ENCODE measurements around the gene UTP25.
A peak's percentile ranks its signal among the peaks of the same experiment; 100 is the strongest.

Gene UTP25

DNA sequence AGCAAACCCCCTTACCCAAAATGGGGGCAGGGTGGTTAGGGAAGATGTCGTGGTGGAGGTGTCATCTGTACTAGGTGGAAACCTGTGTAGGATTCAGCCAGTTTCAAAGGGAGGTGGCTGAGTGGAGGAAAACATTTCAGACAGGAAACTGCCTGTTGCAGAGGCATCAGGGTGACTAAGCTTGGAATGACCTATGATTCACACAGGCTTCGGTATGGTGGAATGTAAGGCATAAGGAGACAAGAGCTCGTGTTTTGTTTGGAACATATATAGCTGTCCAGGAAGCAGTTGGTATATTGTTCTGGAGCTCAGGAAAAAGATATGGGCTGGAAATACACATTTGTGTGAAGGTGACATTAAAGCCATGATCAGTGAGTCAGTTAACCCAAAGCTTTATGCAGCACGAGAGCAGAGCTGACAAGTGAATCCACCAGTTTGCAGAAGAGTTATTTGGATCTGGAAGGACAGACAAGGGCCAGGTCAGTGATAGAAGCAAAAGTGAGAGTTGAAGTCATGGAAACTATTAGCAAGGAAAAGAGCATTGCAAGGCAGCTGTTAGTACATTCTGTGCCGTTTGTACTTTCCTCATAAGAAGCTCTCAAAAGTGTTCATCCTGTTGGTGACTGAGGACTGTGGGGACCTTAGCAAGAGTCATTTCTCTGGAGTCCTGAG, 12.2 kb downstream of the UTP25 start:
- peak overlapping the region; percentile 97 for H3K27ac ChIP-seq (ENCODE audit: low read depth, low read length, severe bottlenecking)
- no peaks in the 10 kb centered on the region for H3K9me3 ChIP-seq (ENCODE audit: control insufficient read depth, low read length)
- peaks cover 23% of the 10 kb centered on the region for H3K4me1 ChIP-seq (ENCODE audit: control insufficient read depth, insufficient read depth, low read length, poor library complexity, severe bottlenecking)
- H3K36me3 ChIP-seq (ENCODE audit: control insufficient read depth, insufficient read depth, low read length), result peaks cover 84% of the 10 kb centered on the region
- WGBS, 2 experiments (ENCODE audit: insufficient coverage in 2 of 2), result 72 to 76% methylated on average over 5 of the region's 5 CpGs
- H3K4me3 ChIP-seq (ENCODE audit: extremely low read depth, insufficient read depth, low read length, poor library complexity, severe bottlenecking), result no peak overlapping the region

DNA sequence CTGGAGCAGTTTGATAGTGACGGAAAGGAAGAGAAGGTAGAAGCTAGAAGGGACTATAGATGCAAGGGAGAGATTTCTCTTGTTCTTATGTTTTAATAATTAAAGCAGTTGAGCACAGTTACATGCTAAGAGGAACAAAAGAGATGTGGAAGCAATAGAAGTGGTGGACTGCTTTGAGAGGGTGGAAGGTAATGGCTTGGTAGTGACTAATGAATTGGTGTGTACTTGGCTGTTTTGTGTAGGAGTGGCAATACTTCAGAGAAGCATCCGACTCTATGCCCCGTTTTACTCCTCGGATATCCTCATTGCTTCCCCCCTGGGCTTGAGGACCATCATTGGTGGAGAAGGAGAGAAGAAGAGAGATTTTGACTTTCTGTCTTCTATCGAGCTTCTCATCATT, 12.8 kb downstream of the UTP25 start:
- WGBS, 2 experiments (ENCODE audit: insufficient coverage in 2 of 2), result 96% methylated on average over 3 of the region's 5 CpGs; no CpG with 5 or more reads in 1 of the 2 experiments
- Histone ChIP-seq H3K9me3 (ENCODE audit: control insufficient read depth, low read length) (no peaks in the 10 kb centered on the region), H3K36me3 (ENCODE audit: control insufficient read depth, insufficient read depth, low read length) (peaks cover 82% of the 10 kb centered on the region), H3K27ac (ENCODE audit: low read depth, low read length, severe bottlenecking) (peak overlapping the region; percentile 97), H3K4me3 (ENCODE audit: extremely low read depth, insufficient read depth, low read length, poor library complexity, severe bottlenecking) (no peak overlapping the region), H3K4me1 (ENCODE audit: control insufficient read depth, insufficient read depth, low read length, poor library complexity, severe bottlenecking) (peaks cover 23% of the 10 kb centered on the region)

DNA sequence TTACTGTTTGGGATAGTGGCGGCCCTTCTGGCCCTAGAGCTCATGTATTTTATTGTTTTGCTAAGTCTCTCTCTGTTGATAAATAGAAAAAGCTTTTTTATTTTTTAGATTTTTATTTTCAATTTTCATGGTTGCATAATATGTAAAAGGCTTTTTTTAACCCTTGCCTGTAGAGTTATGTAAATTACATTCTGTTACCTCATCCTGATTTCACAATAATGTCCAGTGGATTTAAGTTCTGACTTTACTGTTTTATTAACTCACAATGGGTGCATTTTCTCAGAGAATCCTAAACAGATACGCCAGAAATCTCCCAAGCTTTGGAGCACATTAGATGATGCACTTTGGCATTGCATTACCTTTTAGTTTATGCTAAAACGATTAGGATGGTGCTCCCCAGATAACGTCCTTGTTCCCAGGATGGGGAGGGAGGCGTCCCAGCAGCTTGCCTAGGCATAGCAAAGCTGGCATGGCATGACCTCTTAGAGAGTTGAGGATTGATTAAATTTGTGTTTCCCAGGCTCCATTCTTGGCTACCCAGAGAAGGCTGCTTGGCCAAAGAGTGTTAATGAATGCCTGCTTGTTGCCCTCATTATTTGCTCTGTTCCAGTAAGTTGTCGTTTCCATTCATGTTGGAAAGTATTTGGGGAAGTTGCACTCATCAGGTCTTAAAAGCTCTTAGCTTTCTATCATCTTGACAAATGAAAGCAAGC, 17.1 kb downstream of the UTP25 start:
- peaks cover 86% of the 10 kb centered on the region for H3K36me3 ChIP-seq (ENCODE audit: control insufficient read depth, insufficient read depth, low read length)
- H3K9me3 ChIP-seq (ENCODE audit: control insufficient read depth, low read length), result no peaks in the 10 kb centered on the region
- WGBS, 2 experiments (ENCODE audit: insufficient coverage in 2 of 2), result 95 to 96% methylated on average over 4 to 5 of the region's 6 CpGs
- H3K4me1 ChIP-seq (ENCODE audit: control insufficient read depth, insufficient read depth, low read length, poor library complexity, severe bottlenecking), result peaks cover 11% of the 10 kb centered on the region
- H3K4me3 ChIP-seq (ENCODE audit: extremely low read depth, insufficient read depth, low read length, poor library complexity, severe bottlenecking), result no peak overlapping the region
- no peak overlapping the region for H3K27ac ChIP-seq (ENCODE audit: low read depth, low read length, severe bottlenecking)

DNA sequence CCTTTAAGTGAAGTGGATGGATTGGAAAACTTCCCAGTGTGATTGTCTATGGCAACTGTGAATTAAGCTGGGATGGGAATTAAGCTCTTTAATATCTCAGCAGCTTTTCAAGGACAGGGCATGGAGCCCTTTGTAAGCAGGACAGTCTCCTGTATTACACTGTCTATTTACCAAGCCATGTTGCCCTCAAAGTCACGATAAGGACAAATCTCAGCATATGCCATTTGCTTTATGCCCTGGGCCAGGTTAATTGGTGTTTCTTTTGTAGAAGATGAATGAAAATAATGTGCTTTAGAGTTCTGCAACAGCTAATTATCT, 17.6 kb downstream of the UTP25 start:
- Histone ChIP-seq H3K27ac (ENCODE audit: low read depth, low read length, severe bottlenecking) (no peak overlapping the region), H3K36me3 (ENCODE audit: control insufficient read depth, insufficient read depth, low read length) (peaks cover 87% of the 10 kb centered on the region), H3K9me3 (ENCODE audit: control insufficient read depth, low read length) (no peaks in the 10 kb centered on the region), H3K4me3 (ENCODE audit: extremely low read depth, insufficient read depth, low read length, poor library complexity, severe bottlenecking) (no peak overlapping the region), H3K4me1 (ENCODE audit: control insufficient read depth, insufficient read depth, low read length, poor library complexity, severe bottlenecking) (peaks cover 7% of the 10 kb centered on the region)
- 100% methylated on average over 1 of the region's 1 CpG; no CpG with 5 or more reads in 1 of the 2 experiments for WGBS, 2 experiments (ENCODE audit: insufficient coverage in 2 of 2)

DNA sequence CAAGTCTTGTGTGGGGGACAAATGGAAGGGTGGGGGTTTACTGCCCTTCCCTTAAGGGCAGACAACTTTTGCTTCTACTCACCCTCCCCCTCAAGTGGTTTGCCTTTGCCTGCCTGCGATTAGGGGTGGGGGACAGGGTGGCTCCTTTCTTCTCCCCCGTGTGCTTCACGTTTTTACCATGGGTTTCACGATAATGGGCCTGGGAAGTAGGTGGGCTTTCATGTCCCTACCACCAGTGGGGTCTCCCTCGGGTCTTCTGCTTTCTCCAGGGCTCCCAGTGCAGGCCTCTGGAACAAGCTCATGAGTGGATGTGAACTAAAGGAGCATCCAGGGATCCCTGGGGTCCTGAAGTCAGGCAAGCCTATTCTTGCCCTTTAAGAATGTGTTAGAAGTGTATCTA, 21.6 kb downstream of the UTP25 start:
- H3K4me3 ChIP-seq (ENCODE audit: extremely low read depth, insufficient read depth, low read length, poor library complexity, severe bottlenecking), result no peak overlapping the region
- H3K36me3 ChIP-seq (ENCODE audit: control insufficient read depth, insufficient read depth, low read length), result peaks cover 87% of the 10 kb centered on the region
- H3K9me3 ChIP-seq (ENCODE audit: control insufficient read depth, low read length), result no peaks in the 10 kb centered on the region
- 100% methylated on average over 1 of the region's 5 CpGs for whole genome bisulfite sequencing, 2 experiments (ENCODE audit: insufficient coverage in 2 of 2)
- H3K27ac ChIP-seq (ENCODE audit: low read depth, low read length, severe bottlenecking), result no peak overlapping the region
- H3K4me1 ChIP-seq (ENCODE audit: control insufficient read depth, insufficient read depth, low read length, poor library complexity, severe bottlenecking), result no peaks in the 10 kb centered on the region

DNA sequence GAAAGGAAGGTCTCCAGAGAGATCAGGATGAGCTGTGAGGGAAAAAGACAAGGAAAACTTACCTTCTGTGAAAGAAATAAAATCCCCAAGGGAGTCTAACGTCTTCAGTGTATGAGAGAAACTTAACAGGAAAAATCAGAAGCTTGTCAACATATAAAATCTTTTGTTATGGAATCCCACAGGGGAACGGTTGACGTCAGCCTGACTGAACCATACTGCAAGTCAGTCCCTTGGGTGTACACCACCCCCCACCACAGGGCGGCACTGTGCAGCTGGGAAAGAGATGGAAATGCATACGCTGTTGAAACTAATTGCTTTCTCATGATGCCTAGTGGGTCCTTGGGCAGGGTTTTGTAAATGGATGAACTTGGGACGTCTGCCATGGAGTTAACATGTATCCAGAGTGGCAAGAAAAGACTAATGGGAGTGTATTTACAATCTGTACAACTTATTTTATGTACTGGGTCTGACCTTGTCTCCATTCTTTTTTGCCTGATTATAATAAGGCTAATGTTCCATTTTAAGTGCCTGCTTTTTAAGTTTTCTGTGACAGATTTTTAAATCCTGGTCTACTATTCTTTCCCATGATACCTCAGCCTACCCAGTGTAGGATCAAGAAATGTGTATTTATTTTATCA, 22.7 kb downstream of the UTP25 start:
- H3K27ac ChIP-seq (ENCODE audit: low read depth, low read length, severe bottlenecking), result no peak overlapping the region
- no peaks in the 10 kb centered on the region for H3K9me3 ChIP-seq (ENCODE audit: control insufficient read depth, low read length)
- H3K36me3 ChIP-seq (ENCODE audit: control insufficient read depth, insufficient read depth, low read length), result peaks cover 79% of the 10 kb centered on the region
- no peaks in the 10 kb centered on the region for H3K4me1 ChIP-seq (ENCODE audit: control insufficient read depth, insufficient read depth, low read length, poor library complexity, severe bottlenecking)
- no peak overlapping the region for H3K4me3 ChIP-seq (ENCODE audit: extremely low read depth, insufficient read depth, low read length, poor library complexity, severe bottlenecking)
- 83 to 98% methylated on average over 1 to 4 of the region's 6 CpGs for WGBS, 2 experiments (ENCODE audit: insufficient coverage in 2 of 2)

DNA sequence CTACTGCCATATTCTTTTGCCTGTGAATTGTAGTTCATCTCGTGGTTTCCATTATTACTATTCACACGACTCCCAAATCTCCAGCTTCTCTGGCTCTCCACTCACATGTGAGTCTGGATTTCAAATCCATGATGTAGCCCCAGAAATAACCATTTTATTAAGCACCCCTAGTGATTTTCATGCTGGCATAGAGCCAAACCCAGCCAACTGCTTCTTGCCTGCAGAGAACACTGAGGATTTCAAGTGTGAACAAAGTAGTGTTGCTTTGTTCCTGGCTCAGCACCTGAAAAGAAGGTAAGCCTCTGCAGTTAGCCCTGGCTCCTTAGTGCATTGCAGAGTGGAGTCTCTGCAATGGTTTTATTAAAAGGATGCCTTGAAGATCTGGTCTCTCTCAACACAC, 25.9 kb downstream of the UTP25 start:
- H3K27ac ChIP-seq (ENCODE audit: low read depth, low read length, severe bottlenecking), result no peak overlapping the region
- peaks cover 54% of the 10 kb centered on the region for H3K36me3 ChIP-seq (ENCODE audit: control insufficient read depth, insufficient read depth, low read length)
- WGBS, 2 experiments (ENCODE audit: insufficient coverage in 2 of 2), result 89 to 97% methylated on average over 2 of the region's 2 CpGs
- no peaks in the 10 kb centered on the region for H3K4me1 ChIP-seq (ENCODE audit: control insufficient read depth, insufficient read depth, low read length, poor library complexity, severe bottlenecking)
- no peaks in the 10 kb centered on the region for H3K9me3 ChIP-seq (ENCODE audit: control insufficient read depth, low read length)
- no peak overlapping the region for H3K4me3 ChIP-seq (ENCODE audit: extremely low read depth, insufficient read depth, low read length, poor library complexity, severe bottlenecking)

DNA sequence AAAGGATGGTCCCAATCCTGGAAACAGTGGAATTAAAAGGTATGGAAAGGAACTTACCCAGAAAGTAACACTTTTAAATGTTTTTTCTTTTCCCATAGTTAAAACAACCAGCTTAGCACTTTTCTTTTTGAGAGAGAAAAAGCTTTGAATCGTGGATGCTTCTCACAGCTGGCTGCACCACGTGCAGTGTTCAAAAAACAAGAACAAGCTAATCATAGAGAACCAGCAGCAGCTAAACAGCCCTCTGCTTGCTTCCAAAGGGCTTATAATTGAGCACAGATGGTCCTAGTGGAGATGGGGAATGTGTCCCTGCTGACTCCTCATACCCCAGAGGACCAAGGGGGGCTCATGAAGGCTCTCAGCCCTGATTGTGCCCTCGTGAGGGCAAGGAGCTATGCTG, 26.4 kb downstream of the UTP25 start:
- H3K4me1 ChIP-seq (ENCODE audit: control insufficient read depth, insufficient read depth, low read length, poor library complexity, severe bottlenecking), result no peaks in the 10 kb centered on the region
- H3K9me3 ChIP-seq (ENCODE audit: control insufficient read depth, low read length), result no peaks in the 10 kb centered on the region
- H3K36me3 ChIP-seq (ENCODE audit: control insufficient read depth, insufficient read depth, low read length), result peaks cover 49% of the 10 kb centered on the region
- no peak overlapping the region for H3K4me3 ChIP-seq (ENCODE audit: extremely low read depth, insufficient read depth, low read length, poor library complexity, severe bottlenecking)
- H3K27ac ChIP-seq (ENCODE audit: low read depth, low read length, severe bottlenecking), result no peak overlapping the region
- 80 to 88% methylated on average over 1 to 2 of the region's 3 CpGs for WGBS, 2 experiments (ENCODE audit: insufficient coverage in 2 of 2)

DNA sequence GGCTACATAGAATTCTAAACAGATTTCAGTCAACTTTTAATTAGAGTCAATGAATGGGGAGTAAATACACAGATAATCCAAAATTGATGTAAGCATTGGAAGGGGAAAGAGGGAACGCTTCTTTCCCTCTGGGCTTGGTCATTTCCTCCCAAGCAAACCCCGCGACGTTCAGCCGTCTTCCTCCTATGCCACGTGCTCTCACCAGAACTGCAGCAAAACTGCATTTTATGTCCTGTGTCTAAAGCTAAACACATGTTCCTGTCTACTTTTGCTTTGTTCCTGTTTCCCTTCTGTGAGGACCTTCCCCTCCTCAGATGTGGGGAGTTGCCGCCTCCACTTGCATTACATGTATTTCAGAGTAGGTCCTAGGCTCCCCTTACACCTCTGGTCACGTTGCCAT, 27.2 kb downstream of the UTP25 start:
- H3K9me3 ChIP-seq (ENCODE audit: control insufficient read depth, low read length), result no peaks in the 10 kb centered on the region
- H3K36me3 ChIP-seq (ENCODE audit: control insufficient read depth, insufficient read depth, low read length), result peaks cover 42% of the 10 kb centered on the region
- WGBS, 2 experiments (ENCODE audit: insufficient coverage in 2 of 2), result 83 to 96% methylated on average over 1 to 5 of the region's 8 CpGs
- no peak overlapping the region for H3K4me3 ChIP-seq (ENCODE audit: extremely low read depth, insufficient read depth, low read length, poor library complexity, severe bottlenecking)
- H3K4me1 ChIP-seq (ENCODE audit: control insufficient read depth, insufficient read depth, low read length, poor library complexity, severe bottlenecking), result no peaks in the 10 kb centered on the region
- no peak overlapping the region for H3K27ac ChIP-seq (ENCODE audit: low read depth, low read length, severe bottlenecking)

DNA sequence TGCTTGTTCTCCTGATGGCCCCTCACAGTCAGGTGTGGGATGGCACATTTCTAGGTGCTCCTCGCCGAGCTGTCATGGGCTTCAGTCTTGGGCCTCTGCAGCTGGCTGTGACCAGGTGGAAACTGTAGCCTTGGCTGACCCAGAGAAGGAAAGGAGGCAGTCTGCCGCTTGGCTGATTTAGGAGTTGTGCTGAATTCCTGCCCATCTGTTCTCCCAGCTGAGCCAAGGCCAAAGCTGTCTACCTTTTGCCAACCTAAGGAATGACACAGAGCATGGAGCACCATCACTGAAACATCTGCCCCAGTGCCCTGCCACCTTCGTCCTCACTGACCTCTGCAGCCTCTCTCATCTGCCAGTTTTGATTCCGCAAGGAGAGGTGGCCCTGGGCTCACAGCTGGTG, 27.9 kb downstream of the UTP25 start:
- no peak overlapping the region for H3K4me3 ChIP-seq (ENCODE audit: extremely low read depth, insufficient read depth, low read length, poor library complexity, severe bottlenecking)
- no peak overlapping the region for H3K27ac ChIP-seq (ENCODE audit: low read depth, low read length, severe bottlenecking)
- H3K4me1 ChIP-seq (ENCODE audit: control insufficient read depth, insufficient read depth, low read length, poor library complexity, severe bottlenecking), result no peaks in the 10 kb centered on the region
- peaks cover 42% of the 10 kb centered on the region for H3K36me3 ChIP-seq (ENCODE audit: control insufficient read depth, insufficient read depth, low read length)
- 90 to 98% methylated on average over 5 of the region's 5 CpGs for WGBS, 2 experiments (ENCODE audit: insufficient coverage in 2 of 2)
- no peaks in the 10 kb centered on the region for H3K9me3 ChIP-seq (ENCODE audit: control insufficient read depth, low read length)
